WTC11 (cell line): ENCODE data around the gene EMP2. TPM values are rescaled to one million over a fixed set of nuclear protein-coding genes. Genes with fewer than 3 reads are reported as not detected.

Experiments
- ATAC-seq: fragments of 200-7000 bp; cut with Tn5 transposase; 2 replicates; pipeline ENCODE4 v1.10.0; 2021; ENCODE audit warnings: mild to moderate bottlenecking, moderate library complexity
- CTCF ChIA-PET: fragments of 300-600 bp; sonication (Branson Sonifier 250); formaldehyde crosslinking; loops from one replicate; lab custom pipeline; 2021; ENCODE audit warnings: antibody characterized with exemption; lab: Charles Lee
- POLR2A ChIA-PET: fragments of 350-600 bp; sonication (Branson Sonifier 250); formaldehyde crosslinking; loops from one replicate; lab custom pipeline; 2021; ENCODE audit warnings: antibody characterized with exemption; lab: Charles Lee
- DNase-seq: peaks from one replicate; pipeline ENCODE4 v3.0.0; 2021; ENCODE audit warnings: low spot score
- H3K27ac Mint-ChIP-seq: 2 replicates; pipeline ENCODE4 v1.8.0; 2021; ENCODE audit warnings: mixed read lengths
- H3K27me3 Mint-ChIP-seq: 2 replicates; pipeline ENCODE4 v1.8.0; 2021; ENCODE audit warnings: low read depth, mild to moderate bottlenecking, moderate library complexity, mixed read lengths
- H3K36me3 Mint-ChIP-seq: 2 replicates; pipeline ENCODE4 v1.8.0; 2021; ENCODE audit warnings: mixed read lengths
- H3K4me1 Mint-ChIP-seq: 2 replicates; pipeline ENCODE4 v1.8.0; 2022; ENCODE audit warnings: mixed read lengths
- H3K4me3 Mint-ChIP-seq: 2 replicates; pipeline ENCODE4 v1.8.0; 2021; ENCODE audit warnings: mild to moderate bottlenecking, moderate library complexity, mixed read lengths
- H3K9me3 Mint-ChIP-seq: 2 replicates; pipeline ENCODE4 v1.8.0; 2021; ENCODE audit warnings: mixed read lengths
- AR ChIP-seq: fragments of 250-450 bp; sonication (Bioruptor Pico); IDR thresholded peaks from 2 replicates; pipeline ENCODE4 v1.9.0; 2021; ENCODE audit warnings: mild to moderate bottlenecking
- ATF1 ChIP-seq: sonication (generic); formaldehyde crosslinking; IDR thresholded peaks from 2 replicates; pipeline ENCODE4 v1.8.1; 2023; ENCODE audit warnings: mild to moderate bottlenecking, moderate library complexity, missing genetic modification reagents
- CBFB ChIP-seq: sonication (generic); formaldehyde crosslinking; IDR thresholded peaks from 2 replicates; pipeline ENCODE4 v1.8.1; 2022; ENCODE audit warnings: mild to moderate bottlenecking, low read depth, missing genetic modification reagents
- CREB1 ChIP-seq: sonication (generic); formaldehyde crosslinking; IDR thresholded peaks from 2 replicates; pipeline ENCODE4 v1.8.0; 2023; ENCODE audit warnings: mild to moderate bottlenecking, missing genetic modification reagents
- CREM ChIP-seq: sonication (generic); formaldehyde crosslinking; IDR thresholded peaks from 2 replicates; pipeline ENCODE4 v1.8.1; 2022; ENCODE audit warnings: mild to moderate bottlenecking, missing genetic modification reagents, moderate library complexity
- ELF4 ChIP-seq: sonication (generic); formaldehyde crosslinking; IDR thresholded peaks from 2 replicates; pipeline ENCODE4 v1.8.1; 2022; ENCODE audit warnings: low read depth, mild to moderate bottlenecking, moderate library complexity, missing genetic modification reagents
- EMX1 ChIP-seq: fragments of 250-450 bp; sonication (Bioruptor Pico); IDR thresholded peaks from 2 replicates; pipeline ENCODE4 v1.8.0; 2021; ENCODE audit warnings: mild to moderate bottlenecking
- FOXP1 ChIP-seq: sonication (generic); formaldehyde crosslinking; IDR thresholded peaks from 2 replicates; pipeline ENCODE4 v1.8.0; 2022; ENCODE audit warnings: missing genetic modification reagents, mild to moderate bottlenecking, moderate library complexity, borderline replicate concordance
- GRHL2 ChIP-seq: fragments of 250-450 bp; sonication (Bioruptor Pico); IDR thresholded peaks from 2 replicates; pipeline ENCODE4 v1.8.0; 2022; ENCODE audit warnings: mild to moderate bottlenecking, moderate library complexity; ENCODE audit not compliant: insufficient replicate concordance, severe bottlenecking
- IRF1 ChIP-seq: sonication (generic); formaldehyde crosslinking; IDR thresholded peaks from 2 replicates; pipeline ENCODE4 v1.8.0; 2023; ENCODE audit warnings: missing genetic modification reagents
- JUN ChIP-seq: sonication (generic); formaldehyde crosslinking; IDR thresholded peaks from 2 replicates; pipeline ENCODE4 v1.8.0; 2023; ENCODE audit warnings: mild to moderate bottlenecking, missing genetic modification reagents
- KAT7 ChIP-seq: sonication (generic); formaldehyde crosslinking; IDR thresholded peaks from 2 replicates; pipeline ENCODE4 v1.8.1; 2023; ENCODE audit warnings: missing genetic modification reagents, mild to moderate bottlenecking, borderline replicate concordance
- NR1H2 ChIP-seq: sonication (generic); formaldehyde crosslinking; IDR thresholded peaks from 2 replicates; pipeline ENCODE4 v1.9.0; 2021; ENCODE audit warnings: mild to moderate bottlenecking, moderate library complexity, missing genetic modification reagents
- NR2C2 ChIP-seq: sonication (generic); formaldehyde crosslinking; IDR thresholded peaks from 2 replicates; pipeline ENCODE4 v1.8.0; 2022; ENCODE audit warnings: mild to moderate bottlenecking, missing genetic modification reagents
- NR3C1 ChIP-seq: sonication (generic); formaldehyde crosslinking; conservative IDR thresholded peaks from 2 replicates; pipeline ENCODE4 v1.8.1; 2023; ENCODE audit warnings: low read depth, mild to moderate bottlenecking, missing genetic modification reagents
- SMAD3 ChIP-seq: sonication (generic); formaldehyde crosslinking; IDR thresholded peaks from 2 replicates; pipeline ENCODE4 v1.8.0; 2022; ENCODE audit warnings: missing genetic modification reagents, mild to moderate bottlenecking, borderline replicate concordance
- SOX15 ChIP-seq: fragments of 250-450 bp; sonication (Bioruptor Pico); IDR thresholded peaks from 2 replicates; pipeline ENCODE4 v1.9.0; 2021; ENCODE audit warnings: mild to moderate bottlenecking
- TEAD1 ChIP-seq: sonication (generic); formaldehyde crosslinking; IDR thresholded peaks from 2 replicates; pipeline ENCODE4 v1.8.0; 2022; ENCODE audit warnings: mild to moderate bottlenecking, missing genetic modification reagents
- TEAD4 ChIP-seq: sonication (generic); formaldehyde crosslinking; IDR thresholded peaks from 2 replicates; pipeline ENCODE4 v1.8.0; 2022; ENCODE audit warnings: mild to moderate bottlenecking, missing genetic modification reagents
- ZNF219 ChIP-seq: sonication (generic); formaldehyde crosslinking; IDR thresholded peaks from 2 replicates; pipeline ENCODE4 v1.8.0; 2023; ENCODE audit warnings: missing genetic modification reagents, mild to moderate bottlenecking, borderline replicate concordance
- ZNF317 ChIP-seq: sonication (generic); formaldehyde crosslinking; IDR thresholded peaks from 2 replicates; pipeline ENCODE4 v1.8.1; 2023; ENCODE audit warnings: low read depth, mild to moderate bottlenecking, moderate library complexity, missing genetic modification reagents, borderline replicate concordance
- ZNF671 ChIP-seq: fragments of 250-450 bp; sonication (Bioruptor Pico); IDR thresholded peaks from 2 replicates; pipeline ENCODE4 v1.8.0; 2021; ENCODE audit warnings: mild to moderate bottlenecking
- total RNA-seq: library from RNA; stranded (reverse); gene quantifications from 3 replicates; pipeline ENCODE4 v1.2.3, GENCODE V29; 2021
- TF ChIP-seq, protein P1 (sequence below): sonication (generic); formaldehyde crosslinking; IDR thresholded peaks from 2 replicates; pipeline ENCODE4 v1.8.1; 2022; ENCODE audit warnings: low read depth, mild to moderate bottlenecking, moderate library complexity, missing genetic modification reagents, borderline replicate concordance
- TF ChIP-seq, protein P2 (sequence below): fragments of 250-450 bp; sonication (Bioruptor Pico); IDR thresholded peaks from 2 replicates; pipeline ENCODE4 v1.9.0; 2021; ENCODE audit warnings: moderate library complexity, mild to moderate bottlenecking, inconsistent platforms, borderline replicate concordance
- TF ChIP-seq, protein P3 (sequence below): fragments of 250-450 bp; sonication (Bioruptor Pico); conservative IDR thresholded peaks from 2 replicates; pipeline ENCODE4 v1.9.0; 2021; ENCODE audit warnings: mild to moderate bottlenecking
- TF ChIP-seq, protein P4 (sequence below): sonication (generic); formaldehyde crosslinking; IDR thresholded peaks from 2 replicates; pipeline ENCODE4 v1.8.0; 2023; ENCODE audit warnings: missing genetic modification reagents, mild to moderate bottlenecking, borderline replicate concordance

The EMP2 gene
- total RNA-seq, 1 experiment from 2014 or later: 16.4 TPM

DNA sequence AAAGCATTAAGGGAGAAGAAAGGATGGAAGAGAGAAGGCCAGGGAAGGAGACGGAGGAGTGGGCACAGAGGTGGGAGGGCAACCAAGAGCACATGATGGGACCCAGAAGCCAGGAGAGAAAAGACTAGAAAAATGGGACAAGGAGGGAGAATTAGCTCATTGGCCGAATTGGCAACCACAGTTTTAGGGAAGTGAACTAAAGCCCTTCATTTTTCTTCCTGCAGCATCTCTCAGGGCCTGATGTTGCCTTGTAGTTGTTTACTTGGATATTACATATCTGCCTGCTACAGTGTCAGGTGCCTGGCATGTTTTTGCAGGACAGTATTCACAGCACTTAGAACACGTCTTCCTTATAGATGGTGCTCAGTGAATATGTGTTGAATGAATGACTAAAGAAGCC is 19.0 kb downstream of the EMP2 start:
- peaks cover 38% of the 10 kb centered on the region for H3K9me3 Mint-ChIP-seq
- peaks cover 26% of the 10 kb centered on the region for H3K36me3 Mint-ChIP-seq
- no peak for DNase-seq
- no peak for TF ChIP-seq NR3C1 (CRISPR knock-in tag)
- no peak for TF ChIP-seq TEAD4 (CRISPR knock-in tag)
- no peak for TF ChIP-seq AR
- no peak for TF ChIP-seq SMAD3
- no peak for TF ChIP-seq ZNF317
- no peak for TF ChIP-seq JUN (CRISPR knock-in tag)
- TF ChIP-seq ELF4 (CRISPR knock-in tag): no peak
- no peak for TF ChIP-seq GRHL2 (CRISPR knock-in tag)
- TF ChIP-seq, protein P1, sequence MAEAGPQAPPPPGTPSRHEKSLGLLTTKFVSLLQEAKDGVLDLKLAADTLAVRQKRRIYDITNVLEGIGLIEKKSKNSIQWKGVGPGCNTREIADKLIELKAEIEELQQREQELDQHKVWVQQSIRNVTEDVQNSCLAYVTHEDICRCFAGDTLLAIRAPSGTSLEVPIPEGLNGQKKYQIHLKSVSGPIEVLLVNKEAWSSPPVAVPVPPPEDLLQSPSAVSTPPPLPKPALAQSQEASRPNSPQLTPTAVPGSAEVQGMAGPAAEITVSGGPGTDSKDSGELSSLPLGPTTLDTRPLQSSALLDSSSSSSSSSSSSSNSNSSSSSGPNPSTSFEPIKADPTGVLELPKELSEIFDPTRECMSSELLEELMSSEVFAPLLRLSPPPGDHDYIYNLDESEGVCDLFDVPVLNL (CRISPR knock-in tag): no peak
- no peak for TF ChIP-seq ATF1 (CRISPR knock-in tag)
- no peak for TF ChIP-seq NR2C2 (CRISPR knock-in tag)
- TF ChIP-seq IRF1 (CRISPR knock-in tag): no peak
- TF ChIP-seq FOXP1 (CRISPR knock-in tag): no peak
- no peak for TF ChIP-seq CREB1 (CRISPR knock-in tag)
- no peak for TF ChIP-seq NR1H2 (CRISPR knock-in tag)
- TF ChIP-seq CREM (CRISPR knock-in tag): no peak
- TF ChIP-seq, all 79 proteins: peak for 0
- no peak for ATAC-seq
- POLR2A ChIA-PET: no interaction called here
- CTCF ChIA-PET: no interaction called here
- Mint-ChIP-seq H3K4me1 (no peaks in the 10 kb centered on the region), H3K4me3 (no peak overlapping the region), H3K27ac (no peak overlapping the region), H3K27me3 (no peaks in the 10 kb centered on the region; the same call in 1 of the 2 replicates)

GRCh38 chr16:10561001-10561400 is 19.4 kb downstream of the EMP2 start:
- peaks cover 40% of the 10 kb centered on the region for H3K9me3 Mint-ChIP-seq
- ATAC-seq (no peak), DNase-seq (no peak)
- H3K36me3 Mint-ChIP-seq: peaks cover 26% of the 10 kb centered on the region
- H3K27ac Mint-ChIP-seq: no peak overlapping the region
- no peaks in the 10 kb centered on the region; the same call in 1 of the 2 replicates for H3K27me3 Mint-ChIP-seq
- POLR2A ChIA-PET: no interaction called here
- CTCF ChIA-PET: no interaction called here
- H3K4me3 Mint-ChIP-seq: no peak overlapping the region
- no peaks in the 10 kb centered on the region for H3K4me1 Mint-ChIP-seq
- TF ChIP-seq TEAD4 (CRISPR knock-in tag) (no peak), ZNF317 (no peak), KAT7 (CRISPR knock-in tag) (no peak), SOX15 (CRISPR knock-in tag) (no peak), ZNF219 (CRISPR knock-in tag) (no peak), CBFB (CRISPR knock-in tag) (no peak), EMX1 (CRISPR knock-in tag) (no peak), TEAD1 (no peak), ZNF671 (CRISPR knock-in tag) (no peak)
- TF ChIP-seq, protein P2, sequence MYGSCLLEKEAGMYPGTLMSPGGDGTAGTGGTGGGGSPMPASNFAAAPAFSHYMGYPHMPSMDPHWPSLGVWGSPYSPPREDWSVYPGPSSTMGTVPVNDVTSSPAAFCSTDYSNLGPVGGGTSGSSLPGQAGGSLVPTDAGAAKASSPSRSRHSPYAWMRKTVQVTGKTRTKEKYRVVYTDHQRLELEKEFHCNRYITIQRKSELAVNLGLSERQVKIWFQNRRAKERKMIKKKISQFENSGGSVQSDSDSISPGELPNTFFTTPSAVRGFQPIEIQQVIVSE: no peak
- TF ChIP-seq, protein P3, sequence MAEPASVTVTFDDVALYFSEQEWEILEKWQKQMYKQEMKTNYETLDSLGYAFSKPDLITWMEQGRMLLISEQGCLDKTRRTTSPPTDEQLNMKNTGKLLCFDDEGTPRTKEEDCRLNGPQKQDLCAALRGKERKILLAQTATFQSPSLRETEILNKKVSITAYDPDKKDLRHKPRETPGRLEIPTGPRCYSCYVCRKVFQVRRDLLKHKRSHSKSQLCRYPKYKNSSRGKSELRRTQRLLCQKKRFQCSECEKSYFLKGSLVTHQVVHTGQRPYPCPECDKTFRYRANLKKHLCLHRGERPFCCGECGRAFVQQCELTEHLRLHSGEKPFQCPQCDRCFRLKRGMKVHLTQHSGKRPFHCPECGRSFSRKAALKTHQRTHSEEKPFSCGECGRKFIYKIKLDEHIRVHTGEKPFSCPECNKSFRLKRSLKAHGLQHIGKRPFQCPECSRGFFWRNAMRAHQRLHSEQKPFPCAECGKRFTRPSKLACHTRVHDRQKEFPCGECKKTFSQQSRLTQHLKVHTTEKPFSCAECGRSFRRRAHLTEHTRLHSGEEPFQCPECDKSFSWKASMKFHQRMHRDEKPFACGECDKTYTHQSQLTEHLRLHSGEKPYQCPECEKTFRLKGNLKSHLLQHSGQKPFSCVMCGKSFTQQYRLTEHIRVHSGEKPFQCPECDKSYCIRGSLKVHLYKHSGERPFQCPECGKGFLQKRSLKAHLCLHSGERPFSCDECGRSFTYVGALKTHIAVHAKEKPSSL (CRISPR knock-in tag): no peak
- TF ChIP-seq, protein P4, sequence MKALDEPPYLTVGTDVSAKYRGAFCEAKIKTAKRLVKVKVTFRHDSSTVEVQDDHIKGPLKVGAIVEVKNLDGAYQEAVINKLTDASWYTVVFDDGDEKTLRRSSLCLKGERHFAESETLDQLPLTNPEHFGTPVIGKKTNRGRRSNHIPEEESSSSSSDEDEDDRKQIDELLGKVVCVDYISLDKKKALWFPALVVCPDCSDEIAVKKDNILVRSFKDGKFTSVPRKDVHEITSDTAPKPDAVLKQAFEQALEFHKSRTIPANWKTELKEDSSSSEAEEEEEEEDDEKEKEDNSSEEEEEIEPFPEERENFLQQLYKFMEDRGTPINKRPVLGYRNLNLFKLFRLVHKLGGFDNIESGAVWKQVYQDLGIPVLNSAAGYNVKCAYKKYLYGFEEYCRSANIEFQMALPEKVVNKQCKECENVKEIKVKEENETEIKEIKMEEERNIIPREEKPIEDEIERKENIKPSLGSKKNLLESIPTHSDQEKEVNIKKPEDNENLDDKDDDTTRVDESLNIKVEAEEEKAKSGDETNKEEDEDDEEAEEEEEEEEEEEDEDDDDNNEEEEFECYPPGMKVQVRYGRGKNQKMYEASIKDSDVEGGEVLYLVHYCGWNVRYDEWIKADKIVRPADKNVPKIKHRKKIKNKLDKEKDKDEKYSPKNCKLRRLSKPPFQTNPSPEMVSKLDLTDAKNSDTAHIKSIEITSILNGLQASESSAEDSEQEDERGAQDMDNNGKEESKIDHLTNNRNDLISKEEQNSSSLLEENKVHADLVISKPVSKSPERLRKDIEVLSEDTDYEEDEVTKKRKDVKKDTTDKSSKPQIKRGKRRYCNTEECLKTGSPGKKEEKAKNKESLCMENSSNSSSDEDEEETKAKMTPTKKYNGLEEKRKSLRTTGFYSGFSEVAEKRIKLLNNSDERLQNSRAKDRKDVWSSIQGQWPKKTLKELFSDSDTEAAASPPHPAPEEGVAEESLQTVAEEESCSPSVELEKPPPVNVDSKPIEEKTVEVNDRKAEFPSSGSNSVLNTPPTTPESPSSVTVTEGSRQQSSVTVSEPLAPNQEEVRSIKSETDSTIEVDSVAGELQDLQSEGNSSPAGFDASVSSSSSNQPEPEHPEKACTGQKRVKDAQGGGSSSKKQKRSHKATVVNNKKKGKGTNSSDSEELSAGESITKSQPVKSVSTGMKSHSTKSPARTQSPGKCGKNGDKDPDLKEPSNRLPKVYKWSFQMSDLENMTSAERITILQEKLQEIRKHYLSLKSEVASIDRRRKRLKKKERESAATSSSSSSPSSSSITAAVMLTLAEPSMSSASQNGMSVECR (CRISPR knock-in tag): no peak
